ENCODE measurements around the gene SMC6.

DNA sequence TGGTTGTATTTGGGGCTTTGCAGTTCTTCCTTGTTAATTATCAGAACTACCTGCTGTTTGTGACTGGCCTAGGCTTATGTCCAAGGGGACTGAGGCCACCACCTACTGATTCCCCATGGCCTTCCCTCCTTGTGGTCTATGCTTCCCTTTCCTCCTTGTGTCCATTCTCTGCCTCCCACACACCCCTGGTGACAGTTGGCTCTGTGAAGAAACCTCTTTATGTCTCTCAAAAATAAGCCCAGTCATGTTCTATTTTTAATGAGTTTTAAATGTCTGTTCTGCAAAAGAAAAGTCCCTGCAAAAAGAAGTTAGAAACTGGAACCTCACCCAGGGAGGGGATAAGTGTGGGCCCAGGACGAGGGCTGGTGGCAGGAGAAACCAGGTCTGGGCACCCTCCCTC is 105.0 kb downstream of the SMC6 start:
- TF ChIP-seq, protein P1, sequence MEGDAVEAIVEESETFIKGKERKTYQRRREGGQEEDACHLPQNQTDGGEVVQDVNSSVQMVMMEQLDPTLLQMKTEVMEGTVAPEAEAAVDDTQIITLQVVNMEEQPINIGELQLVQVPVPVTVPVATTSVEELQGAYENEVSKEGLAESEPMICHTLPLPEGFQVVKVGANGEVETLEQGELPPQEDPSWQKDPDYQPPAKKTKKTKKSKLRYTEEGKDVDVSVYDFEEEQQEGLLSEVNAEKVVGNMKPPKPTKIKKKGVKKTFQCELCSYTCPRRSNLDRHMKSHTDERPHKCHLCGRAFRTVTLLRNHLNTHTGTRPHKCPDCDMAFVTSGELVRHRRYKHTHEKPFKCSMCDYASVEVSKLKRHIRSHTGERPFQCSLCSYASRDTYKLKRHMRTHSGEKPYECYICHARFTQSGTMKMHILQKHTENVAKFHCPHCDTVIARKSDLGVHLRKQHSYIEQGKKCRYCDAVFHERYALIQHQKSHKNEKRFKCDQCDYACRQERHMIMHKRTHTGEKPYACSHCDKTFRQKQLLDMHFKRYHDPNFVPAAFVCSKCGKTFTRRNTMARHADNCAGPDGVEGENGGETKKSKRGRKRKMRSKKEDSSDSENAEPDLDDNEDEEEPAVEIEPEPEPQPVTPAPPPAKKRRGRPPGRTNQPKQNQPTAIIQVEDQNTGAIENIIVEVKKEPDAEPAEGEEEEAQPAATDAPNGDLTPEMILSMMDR (IDR thresholded peaks at IDR 0.05; ENCODE audit: borderline replicate concordance, extremely low read depth, low read length, poor library complexity, severe bottlenecking) = no peak
- TF ChIP-seq EZH2 (IDR thresholded peaks at IDR 0.05; ENCODE audit: borderline replicate concordance, low read depth, low read length, severe bottlenecking) = no peak
